ENCODE measurements around the gene SOCS7.

- TF ChIP-seq CTCF (IDR thresholded peaks at IDR 0.05) (no peak), EZH2 (IDR thresholded peaks at IDR 0.05; ENCODE audit: borderline replicate concordance, insufficient read depth, low read depth, low read length, poor library complexity, severe bottlenecking) (no peak)
Measured at GRCh38 chr17:38431346-38432145, 79.9 kb downstream of the SOCS7 start.
